GM12878 (cell line): ENCODE data around the gene PDE9A. TPM values are rescaled to one million over a fixed set of nuclear protein-coding genes. Genes with fewer than 3 reads are reported as not detected.

Experiments used
- ATAC-seq: fragments of 200-7000 bp; cut with Tn5 transposase; 3 replicates; pipeline ENCODE4 v1.9.1; 2020; ENCODE audit warnings: mild to moderate bottlenecking, moderate library complexity
- BruUV-seq: library from RNA; stranded (reverse); fragments of 400-500 nt; replicated peaks from 2 replicates; lab custom pipeline; 2021; lab: Mats Ljungman, UMichigan
- CTCF ChIA-PET: fragments of 300-600 bp; sonication (Branson Sonifier 250); formaldehyde crosslinking; extraction: SDS; loops from one replicate; lab custom pipeline; 2021; ENCODE audit warnings: inconsistent platforms; lab: Yijun Ruan, JAX
- POLR2A ChIA-PET: fragments of 350-600 bp; formaldehyde crosslinking; extraction: SDS; loops from one replicate; lab custom pipeline; 2021; ENCODE audit warnings: inconsistent platforms; lab: Charles Lee
- RAD21 ChIA-PET: fragments of 300-600 bp; sonication (Branson Sonifier 250); formaldehyde crosslinking; loops from one replicate; lab custom pipeline; 2023; ENCODE audit warnings: antibody characterized with exemption; ENCODE audit not compliant: unreplicated experiment; lab: Charles Lee
- SMC1A ChIA-PET: fragments of 300-600 bp; sonication (Branson Sonifier 250); formaldehyde crosslinking; loops from one replicate; lab custom pipeline; 2023; ENCODE audit not compliant: unreplicated experiment, uncharacterized antibody; lab: Charles Lee
- DNase-seq: peaks from one replicate; pipeline ENCODE4 v3.0.0-alpha.2; 2011; ENCODE audit warnings: low read depth, low spot score
- FAIRE-seq: peaks from 3 replicates; lab custom pipeline; 2011; peaks lifted over from hg19 to GRCh38; lab: Jason Lieb, UNC
- H2AFZ ChIP-seq: 2 replicates; pipeline ENCODE4 v1.6.0; 2011; ENCODE audit warnings: low read depth, low read length, control low read depth; ENCODE audit not compliant: control insufficient read depth
- H3K27ac ChIP-seq: 2 replicates; pipeline ENCODE4 v1.5.1; 2011; ENCODE audit warnings: control low read depth; ENCODE audit not compliant: control insufficient read depth, insufficient read depth
- H3K27me3 ChIP-seq, 2 experiments: replicated peaks in 1 of 2; 2 replicates each; pipeline versions ENCODE4 v1.6.0 to v1.6.1; 2011; ENCODE audit warnings: low read length in 1 of 2; ENCODE audit not compliant: control insufficient read depth in 2 of 2, insufficient read depth in 2 of 2
- H3K36me3 ChIP-seq, 2 experiments: 2 replicates each; pipeline ENCODE4 v1.5.1; 2011; ENCODE audit warnings: low read length in 1 of 2; ENCODE audit not compliant: control insufficient read depth in 2 of 2, insufficient read depth in 2 of 2
- H3K4me1 ChIP-seq: 2 replicates; pipeline ENCODE4 v1.6.1; 2011; ENCODE audit warnings: mild to moderate bottlenecking, low read length, moderate library complexity, mixed read lengths; ENCODE audit not compliant: control insufficient read depth, insufficient read depth
- H3K4me2 ChIP-seq: 2 replicates; pipeline ENCODE4 v1.6.0; 2011; ENCODE audit warnings: control low read depth; ENCODE audit not compliant: control insufficient read depth, insufficient read depth
- H3K4me3 ChIP-seq: fragments of 200-600 bp; sonication (generic); 2 replicates; pipeline ENCODE4 v1.5.1; 2016
- H3K79me2 ChIP-seq: 2 replicates; pipeline ENCODE4 v1.6.0; 2011; ENCODE audit warnings: low read length; ENCODE audit not compliant: control insufficient read depth, insufficient read depth
- H3K9ac ChIP-seq: 2 replicates; pipeline ENCODE4 v1.8.0; 2011; ENCODE audit warnings: low read length, control low read depth, mixed read lengths; ENCODE audit not compliant: control insufficient read depth, insufficient read depth
- H3K9me3 ChIP-seq: replicated peaks from 3 replicates; pipeline ENCODE4 v1.5.1; 2011; ENCODE audit warnings: mild to moderate bottlenecking, low read length; ENCODE audit not compliant: control insufficient read depth, insufficient read depth
- H4K20me1 ChIP-seq: 2 replicates; pipeline ENCODE4 v1.6.0; 2011; ENCODE audit not compliant: control insufficient read depth, insufficient read depth
- DPF2 ChIP-seq: fragments of 450-650 bp; IDR thresholded peaks from 2 replicates; pipeline ENCODE4 v1.6.1; 2017; ENCODE audit warnings: mild to moderate bottlenecking
- EED ChIP-seq: sonication (generic); IDR thresholded peaks from 2 replicates; pipeline ENCODE4 v1.6.1; 2016; ENCODE audit warnings: antibody characterized with exemption, low read depth
- MLLT1 ChIP-seq: fragments of 450-650 bp; IDR thresholded peaks from 2 replicates; pipeline ENCODE4 v1.6.1; 2016; ENCODE audit warnings: mild to moderate bottlenecking
- MYB ChIP-seq: fragments of 150-350 bp; IDR thresholded peaks from 2 replicates; pipeline ENCODE4 v1.6.1; 2014; ENCODE audit warnings: mild to moderate bottlenecking, low read depth, low read length, borderline replicate concordance
- PAX5 ChIP-seq: IDR thresholded peaks from 2 replicates; pipeline ENCODE4 v1.6.1; 2011; ENCODE audit warnings: low read depth, low read length, borderline replicate concordance
- RCOR1 ChIP-seq: conservative IDR thresholded peaks from 2 replicates; pipeline ENCODE4 v1.6.1; 2012; ENCODE audit warnings: low read depth, low read length, improper control_type of control experiment
- SP1 ChIP-seq: IDR thresholded peaks from one replicate; pipeline ENCODE4 v1.6.1; 2011; ENCODE audit warnings: low read depth, low read length
- SRF ChIP-seq, 2 experiments: IDR thresholded peaks; 2 replicates each; pipeline ENCODE4 v1.6.1; 2011; ENCODE audit warnings: low read depth in 2 of 2, low read length in 2 of 2, mild to moderate bottlenecking in 1 of 2, moderate library complexity in 1 of 2
- ZBTB40 ChIP-seq: fragments of 450-650 bp; IDR thresholded peaks from 2 replicates; pipeline ENCODE4 v1.6.1; 2016; ENCODE audit warnings: mild to moderate bottlenecking, moderate library complexity, borderline replicate concordance
- ZNF622 ChIP-seq: fragments of 450-650 bp; IDR thresholded peaks from 2 replicates; pipeline ENCODE4 v1.6.1; 2017; ENCODE audit warnings: mild to moderate bottlenecking, inconsistent platforms
- ZSCAN29 ChIP-seq: fragments of 450-650 bp; IDR thresholded peaks from 2 replicates; pipeline ENCODE4 v1.6.1; 2017; ENCODE audit warnings: mild to moderate bottlenecking, moderate library complexity
- WGBS: methylation state at CpG from one replicate; pipeline ENCODE4 v1.1.6; 2016; ENCODE audit warnings: low lambda C conversion rate; ENCODE audit not compliant: insufficient replicate concordance, insufficient coverage; ENCODE audit errors: missing lambda C conversion rate; 5-methylcytosine and 5-hydroxymethylcytosine counted together
- in situ Hi-C: fragments of 300-500 bp; cut with MboI; formaldehyde crosslinking; loops from 9 replicates; pipeline ENCODE4 v1.14.3; 2018; ENCODE audit warnings: mixed read lengths
- intact Hi-C: fragments of 100-400 bp; cut with micrococcal nuclease; formaldehyde crosslinking; loops from one replicate; pipeline ENCODE4 v1.14.2; 2022; ENCODE audit not compliant: unreplicated experiment
- polyA plus RNA-seq, 11 experiments: library from polyadenylated mRNA; depleted of rRNA in 4 of 11; unstranded in 6 of 11; stranded (reverse) in 5 of 11; fragments of >200 nt; fragmentation: Nextera tagmentation in 4 of 11; fragmentation: Illumina TruSeq in 1 of 11; extraction: Ambion mirVana in 4 of 11; extraction: Trizol in 1 of 11; gene quantifications; 1 replicate in 1 of 11; 2 replicates in 10 of 11; pipeline versions ENCODE4 v1.2.1 to v1.2.3, GENCODE V29; 2011 to 2016; ENCODE audit warnings: inconsistent platforms in 2 of 11, missing spikeins in 2 of 11, low read depth in 1 of 11
- total RNA-seq, 4 experiments: library from RNA; depleted of rRNA in 3 of 4; stranded (reverse); fragments of >200 nt in 3 of 4; fragmentation: Illumina TruSeq in 1 of 4; extraction: Trizol in 1 of 4; gene quantifications; 2 replicates each; pipeline versions ENCODE4 v1.2.1 to v1.2.3, GENCODE V29; 2013 to 2021

The PDE9A gene
- total and polyA plus RNA-seq, 10 of the 15 experiments (the other 5 are each of a cell fraction or from before 2014, with no cell fraction given), result 0.08 to 0.45 (median 0.20) TPM; not detected in 1

DNA sequence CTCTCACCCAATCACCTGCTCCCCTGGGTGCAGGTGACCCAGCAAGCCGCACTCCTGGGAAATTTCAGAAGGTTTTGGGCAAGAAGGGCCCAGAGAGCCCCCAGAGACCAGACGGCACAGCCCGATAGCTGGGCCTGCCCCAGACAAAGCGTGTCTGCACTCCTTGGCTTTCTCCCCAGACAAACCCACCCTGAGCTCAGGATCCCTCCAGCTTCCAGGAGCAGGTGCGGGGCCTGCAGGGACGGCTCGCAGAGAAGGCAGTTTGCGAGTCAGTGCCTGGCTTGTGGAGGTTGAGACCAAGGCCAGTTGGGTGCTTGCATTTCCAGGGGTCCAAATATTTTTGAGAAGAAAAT, 6.7 kb downstream of the PDE9A start (continued):
- TF ChIP-seq DPF2, result no peak
- TF ChIP-seq ZBTB40, result no peak
- no peak for TF ChIP-seq EED
- TF ChIP-seq SP1, result no peak
- TF ChIP-seq, all 136 proteins: peak for 0

DNA sequence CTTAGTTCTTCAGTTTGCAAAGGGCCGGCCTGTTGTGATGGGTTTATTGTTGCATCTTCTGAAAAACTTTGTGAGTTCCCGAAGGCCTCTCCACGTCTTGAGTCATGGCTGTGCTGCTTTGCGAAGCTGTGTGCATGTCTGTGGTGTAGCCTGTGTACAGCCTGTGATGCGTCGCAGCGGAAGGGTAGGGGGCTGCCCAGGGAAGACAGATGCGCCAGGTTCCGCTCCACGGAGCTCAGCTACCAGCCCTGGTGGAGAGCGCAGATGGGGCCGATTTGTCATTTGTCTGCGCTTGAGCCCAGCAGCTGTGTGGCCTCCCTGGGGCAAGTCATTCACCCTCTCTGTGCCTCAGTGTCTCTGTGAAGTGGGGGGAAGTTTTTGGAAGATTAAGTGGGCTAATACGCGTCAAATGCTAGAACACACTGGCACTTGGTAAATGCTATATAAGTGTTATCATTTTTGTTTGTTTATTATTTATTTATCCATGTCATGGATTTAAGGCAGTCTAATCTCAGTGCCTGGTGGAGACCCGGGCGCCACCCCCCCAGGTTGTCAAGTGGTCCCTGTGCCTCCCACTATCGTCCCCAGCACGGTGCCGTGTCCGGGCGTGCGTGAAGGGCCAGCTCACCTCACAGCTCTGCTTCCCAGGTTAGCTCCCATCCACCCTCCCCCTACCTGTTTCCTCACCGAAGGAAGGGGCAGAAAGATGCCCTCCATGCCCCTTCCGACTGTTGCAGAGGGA, 8.4 kb downstream of the PDE9A start:
- ChIA-PET POLR2A (interaction anchor here (0.5 kb wide), 1 partner anchor 53 kb away, joined by 4 read pairs; no protein-coding TSS in a partner anchor), SMC1A (no interaction called here), CTCF (no interaction called here), RAD21 (no interaction called here)
- no peaks in the 10 kb centered on the region for H4K20me1 ChIP-seq
- in situ Hi-C loops (no loop called here), intact Hi-C loops (no loop called here)
- H3K4me1 ChIP-seq, result peaks cover 17% of the 10 kb centered on the region
- H3K9me3 ChIP-seq, result no peaks in the 10 kb centered on the region; the same call in 2 of the 3 replicates
- no TSS peak for BruUV-seq
- ATAC-seq, result peak; percentile 43
- FAIRE-seq, result no peak
- H3K4me2 ChIP-seq, result no peak overlapping the region
- H3K79me2 ChIP-seq, result no peaks in the 10 kb centered on the region
- no peak overlapping the region for H2AFZ ChIP-seq
- H3K27ac ChIP-seq, result no peak overlapping the region
- peaks cover 0 to 17% of the 10 kb centered on the region in 2 experiments; a peak in 2 of 4 replicates for H3K27me3 ChIP-seq
- DNase-seq, result no peak
- no peak overlapping the region for H3K9ac ChIP-seq
- H3K4me3 ChIP-seq, result no peak overlapping the region
- WGBS, result 18% methylated on average over 25 of the region's 25 CpGs
- TF ChIP-seq MLLT1 (peak; percentile 85), PAX5 (peak; percentile 80), ZNF622 (no peak), RCOR1 (no peak), MYB (no peak), ZSCAN29 (no peak), SRF (IDR thresholded peaks at IDR 0.05; ENCODE audit: low read depth in 2 of 2, low read length in 2 of 2) (peak in 1 of 2 experiments; percentile 53; a peak in 1 of 4 replicates)
- H3K36me3 ChIP-seq, result no peaks in the 10 kb centered on the region
